SKM-1 treated with dmso at 0.1 percent for 144 hours (cell line): ENCODE data around the gene KCNK3.
"Not testable (repeated sequence)": the region's sequence is repeated elsewhere in the genome, so short reads cannot be mapped to it uniquely, and the experiment has no call there.

ENCODE experiments used
- DNase-seq: peaks from one replicate; lab custom pipeline; 2025; ENCODE audit not compliant: unreplicated experiment; lab: John Stamatoyannopoulos, UW

KCNK3 gene

DNA sequence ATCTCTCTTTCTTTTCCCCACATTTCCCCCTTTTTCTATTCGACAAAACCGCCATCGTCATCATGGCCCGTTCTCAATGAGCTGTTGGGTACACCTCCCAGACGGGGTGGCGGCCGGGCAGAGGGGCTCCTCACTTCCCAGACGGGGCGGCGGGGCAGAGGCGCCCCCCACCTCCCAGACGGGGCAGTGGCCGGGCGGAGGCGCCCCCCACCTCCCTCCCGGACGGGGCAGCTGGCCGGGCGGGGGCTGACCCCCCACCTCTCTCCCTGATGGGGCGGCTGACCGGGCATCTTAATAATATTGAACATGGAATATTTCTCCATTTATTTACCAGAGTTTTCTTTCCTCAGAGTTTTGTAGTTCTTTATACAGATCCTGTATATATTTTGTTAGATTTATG, 27.2 kb upstream of the KCNK3 start:
- not testable (repeated sequence) for DNase-seq

DNA sequence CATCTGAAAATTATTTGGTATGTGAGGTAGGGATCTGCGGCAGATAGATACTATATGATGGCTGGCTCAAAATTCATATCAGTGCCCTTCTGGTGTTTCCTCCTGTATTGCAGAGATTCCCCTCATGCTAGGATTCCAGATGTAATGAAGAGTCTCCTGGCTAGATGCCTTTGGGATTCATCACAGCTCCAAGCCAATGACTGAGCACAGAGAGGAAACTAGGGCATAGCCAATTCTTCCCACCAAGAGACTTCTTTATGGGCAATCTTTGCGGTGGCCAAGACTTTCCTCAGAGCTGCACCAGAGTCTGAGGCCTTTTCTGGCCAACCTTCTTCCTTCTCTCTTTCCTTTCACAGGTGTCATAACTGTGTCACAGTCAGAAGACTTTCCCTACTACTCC, 25.9 kb upstream of the KCNK3 start:
- DNase-seq, result no peak

DNA sequence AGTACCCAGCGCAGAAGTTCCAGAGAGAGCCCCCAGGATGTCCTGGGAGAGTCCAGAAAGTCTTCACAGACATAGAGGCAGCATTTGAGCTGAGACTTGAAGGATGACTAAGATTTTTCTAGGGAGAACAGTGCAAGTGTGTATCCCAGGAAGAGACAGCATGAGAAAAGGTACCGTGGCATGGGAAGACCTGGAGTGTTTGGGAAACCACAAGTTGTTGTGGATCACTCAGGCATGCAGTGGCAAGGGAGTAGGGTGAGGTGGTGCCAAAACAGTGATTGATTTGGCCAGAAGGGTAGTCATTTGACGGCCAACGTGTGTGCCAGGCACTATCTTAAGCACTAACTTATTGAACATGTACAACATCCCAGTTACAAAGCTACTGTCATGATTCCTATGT, 24.5 kb upstream of the KCNK3 start:
- no peak for DNase-seq

DNA sequence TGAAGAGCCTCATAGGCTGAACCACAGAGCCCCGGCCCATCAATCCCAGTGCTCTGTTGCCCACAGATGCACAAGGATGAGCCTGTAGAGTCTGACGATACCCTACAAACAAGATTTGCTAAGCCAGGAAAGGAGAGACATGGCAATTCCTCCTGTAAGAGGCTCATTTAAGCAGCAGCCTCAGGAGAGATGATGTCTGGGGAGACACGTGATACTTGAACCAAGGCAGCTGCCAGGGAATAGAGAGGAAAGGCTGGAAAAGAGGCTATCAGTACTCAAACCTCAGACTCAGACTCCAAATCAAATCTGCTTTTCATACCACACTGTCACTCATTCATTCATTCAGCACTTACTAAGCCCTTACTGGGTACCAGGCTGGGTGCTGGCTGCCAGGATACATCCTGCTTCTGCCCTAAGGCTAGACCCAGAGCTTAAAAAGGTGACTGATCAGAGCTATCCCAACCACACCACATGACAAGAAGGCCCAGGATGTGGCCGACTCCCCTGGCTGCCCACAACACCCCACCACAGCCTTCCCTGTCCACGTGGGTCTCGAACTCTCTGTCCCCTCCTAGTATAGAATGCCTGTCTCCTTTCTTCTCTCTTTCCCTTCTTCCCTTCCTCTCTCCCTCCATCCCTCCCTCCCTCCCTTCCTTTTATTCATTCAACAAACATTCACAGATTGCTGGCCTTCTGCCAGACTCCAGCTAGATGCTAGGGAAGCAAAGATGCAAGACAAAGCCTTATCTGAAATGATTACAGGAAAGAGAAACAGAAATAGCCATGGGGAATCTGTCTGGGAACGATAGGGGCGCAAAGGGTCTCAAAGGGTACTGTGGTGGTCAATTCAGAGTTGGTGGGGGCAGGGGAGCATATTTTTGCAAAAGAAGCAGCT, 23.4 kb upstream of the KCNK3 start:
- DNase-seq, result no peak

DNA sequence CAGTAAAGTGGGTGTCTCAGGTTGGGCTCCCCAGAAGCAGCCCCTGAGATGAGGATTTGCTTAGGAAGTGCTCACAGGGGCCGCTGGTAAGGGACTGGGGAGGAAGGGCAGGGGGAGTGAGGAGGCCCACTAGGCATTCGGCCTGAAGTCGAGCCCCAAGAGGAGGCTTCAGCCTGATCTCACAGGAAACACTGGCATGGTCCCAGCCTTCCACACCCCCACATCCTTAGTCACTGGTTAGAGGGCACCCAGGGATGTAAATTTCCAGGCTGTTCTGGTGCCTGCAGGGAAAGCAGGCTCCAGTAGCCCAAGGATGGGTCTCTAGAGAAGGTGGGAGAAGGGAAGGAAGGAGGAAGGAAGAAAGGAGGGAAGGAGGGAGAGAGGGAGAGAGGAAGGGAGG, 22.4 kb upstream of the KCNK3 start:
- no peak for DNase-seq

DNA sequence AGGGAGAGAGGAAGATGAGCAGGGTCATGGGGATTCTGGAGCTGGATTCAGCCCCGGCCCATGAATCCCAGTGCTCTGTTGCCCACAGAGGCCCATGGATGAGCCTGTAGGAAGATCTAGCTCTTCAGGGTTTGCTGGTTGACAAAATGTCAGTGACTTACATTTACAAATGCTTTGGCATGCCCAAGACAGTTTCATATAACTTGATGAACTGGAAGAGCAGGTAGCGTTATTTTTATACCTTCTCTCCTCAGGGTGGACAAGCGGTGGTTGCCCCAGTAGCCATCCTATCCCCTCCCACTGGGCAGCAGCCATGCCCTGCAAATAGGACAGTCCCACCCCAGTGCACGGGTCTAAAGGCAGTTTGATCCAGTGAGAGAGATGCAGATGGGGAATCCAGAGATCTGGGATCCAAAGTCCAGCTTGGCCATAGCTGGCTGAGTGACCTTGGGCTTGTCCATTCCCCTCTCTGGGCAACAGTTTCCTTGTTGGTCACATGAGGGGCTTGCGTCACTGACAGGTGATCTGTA, 21.5 kb upstream of the KCNK3 start:
- DNase-seq, result no peak

DNA sequence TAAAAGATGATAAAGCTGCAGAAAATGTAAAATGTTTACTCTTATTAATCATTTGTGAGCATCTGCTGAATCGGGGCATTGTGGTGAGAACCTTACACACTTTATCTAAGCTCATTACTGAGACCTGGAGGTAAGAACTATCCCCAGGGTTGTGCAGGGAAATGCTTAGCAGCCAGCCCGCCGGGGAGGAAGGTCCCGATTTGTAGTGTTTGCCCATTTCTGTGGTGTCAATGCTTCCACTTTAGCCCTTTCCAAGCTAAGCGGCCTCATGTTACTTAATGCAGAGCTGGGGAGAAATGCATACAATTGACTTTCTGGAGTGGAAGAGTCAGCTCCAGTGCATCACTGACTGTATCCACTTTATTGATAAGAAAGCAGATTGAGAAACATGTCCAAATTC, 20.8 kb upstream of the KCNK3 start:
- DNase-seq, result no peak

DNA sequence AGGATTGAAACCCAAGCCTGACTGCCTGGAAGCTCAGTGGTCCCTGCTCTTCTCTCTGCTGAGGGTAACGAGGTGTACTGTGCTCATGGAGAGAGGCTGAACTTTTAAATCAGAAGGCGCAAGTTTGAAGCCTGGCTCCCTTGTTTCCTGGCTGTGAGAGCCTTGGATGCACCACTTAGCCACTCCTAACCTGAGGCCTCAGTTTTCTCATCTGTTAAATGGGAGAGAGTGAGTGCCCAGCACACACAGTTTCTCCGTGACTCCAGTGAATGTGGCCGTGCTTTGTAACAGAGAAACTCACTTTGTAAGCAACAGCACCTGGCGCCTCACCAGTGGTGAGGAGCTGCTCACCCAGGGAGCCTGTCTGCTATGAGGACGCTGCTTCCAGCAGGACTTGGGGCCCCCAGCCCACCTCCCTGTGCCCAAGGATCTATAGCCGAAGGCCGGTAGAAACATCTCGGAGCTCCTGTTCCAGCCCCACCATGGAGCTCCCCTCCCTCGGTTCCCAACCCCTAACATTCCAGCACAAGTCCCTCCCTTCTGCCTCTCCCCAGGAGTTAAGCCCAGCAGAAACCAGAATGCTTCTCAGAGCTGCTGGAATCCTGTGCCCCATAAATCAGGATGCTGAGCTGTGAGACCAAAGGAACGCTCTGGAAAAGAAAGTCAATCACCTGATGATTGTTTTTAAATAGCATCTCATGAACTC, 20.3 kb upstream of the KCNK3 start:
- no peak for DNase-seq

DNA sequence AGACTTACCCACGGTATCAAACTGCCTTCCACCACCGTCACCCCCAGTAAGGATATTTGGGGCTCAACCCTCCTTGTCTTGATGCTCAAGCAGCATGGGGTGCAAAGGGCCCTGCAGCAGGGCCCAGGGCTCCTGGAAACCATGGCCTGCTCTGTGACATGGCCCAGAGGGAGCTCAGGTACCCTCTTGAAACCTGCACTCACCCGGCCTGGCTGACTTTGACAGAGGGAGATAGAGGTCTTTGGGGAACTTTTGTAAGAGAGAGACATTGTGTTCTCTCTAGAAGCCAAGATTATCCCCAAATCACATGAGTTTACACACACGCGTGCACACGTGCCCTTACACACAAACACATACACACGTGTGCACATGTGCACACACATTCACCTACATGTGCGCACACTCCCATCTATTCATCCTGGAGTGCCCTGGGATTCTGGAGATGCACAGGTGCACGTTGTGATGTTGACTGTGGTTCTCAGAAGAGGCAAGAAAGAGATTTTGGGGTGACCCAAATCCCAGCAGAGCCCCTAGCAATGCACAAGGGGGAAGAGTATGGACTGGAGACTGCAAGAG, 19.6 kb upstream of the KCNK3 start:
- no peak for DNase-seq

DNA sequence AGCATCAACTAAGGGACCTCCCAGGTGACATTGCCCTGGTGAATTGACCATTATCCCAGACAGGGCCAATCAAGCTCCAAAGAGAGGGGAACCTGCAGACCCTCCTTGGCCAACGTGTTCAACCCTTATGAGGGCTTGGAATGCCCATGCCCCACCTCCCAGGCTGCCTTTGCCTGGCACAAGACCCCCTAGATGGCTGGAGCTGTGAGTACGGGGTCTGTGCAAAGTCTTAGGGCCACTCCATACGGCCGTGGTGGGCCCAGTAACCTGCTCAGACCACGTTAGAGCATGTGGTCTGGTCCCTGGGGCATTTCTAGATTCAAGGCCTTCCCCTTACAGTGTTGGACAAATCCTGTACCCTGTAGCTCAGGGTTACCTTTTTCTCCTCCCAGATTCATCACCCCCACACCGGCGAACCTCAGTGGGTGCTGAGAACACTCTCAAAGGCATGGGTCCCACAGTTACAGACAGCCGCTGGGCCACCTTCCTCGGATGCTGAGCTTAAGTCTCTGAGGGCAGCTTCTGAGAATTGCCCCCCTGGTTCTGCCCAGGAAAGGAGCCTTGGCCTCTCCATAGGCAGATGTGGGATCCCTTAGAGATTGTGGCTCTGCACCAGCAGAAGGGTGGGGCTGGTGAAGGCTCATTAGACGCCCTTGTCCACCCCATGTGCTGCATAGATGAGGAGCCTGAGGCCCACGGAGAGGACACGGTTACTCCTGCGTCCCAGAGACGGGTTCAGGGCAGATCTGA, 18.3 kb upstream of the KCNK3 start:
- no peak for DNase-seq

DNA sequence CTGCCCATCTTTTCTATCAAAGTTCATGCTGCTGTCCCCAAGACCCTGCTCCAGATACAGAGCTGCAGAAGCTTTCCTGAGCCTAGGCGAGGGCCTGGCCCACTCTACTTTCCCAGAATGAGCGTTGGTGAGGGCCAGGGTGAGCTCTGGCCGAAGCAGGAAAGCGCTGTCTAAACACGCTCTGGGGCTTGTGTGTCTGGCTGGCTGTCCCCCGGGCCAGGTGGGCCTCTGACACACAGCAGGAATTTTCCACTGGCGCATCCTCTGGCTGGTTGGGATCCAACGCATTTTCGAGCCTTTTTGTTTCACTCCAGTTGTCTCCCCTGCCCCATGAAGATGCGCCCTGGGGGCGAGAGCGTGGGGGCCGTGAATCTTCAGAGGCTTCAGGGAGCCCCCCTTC, 17.8 kb upstream of the KCNK3 start:
- no peak for DNase-seq

DNA sequence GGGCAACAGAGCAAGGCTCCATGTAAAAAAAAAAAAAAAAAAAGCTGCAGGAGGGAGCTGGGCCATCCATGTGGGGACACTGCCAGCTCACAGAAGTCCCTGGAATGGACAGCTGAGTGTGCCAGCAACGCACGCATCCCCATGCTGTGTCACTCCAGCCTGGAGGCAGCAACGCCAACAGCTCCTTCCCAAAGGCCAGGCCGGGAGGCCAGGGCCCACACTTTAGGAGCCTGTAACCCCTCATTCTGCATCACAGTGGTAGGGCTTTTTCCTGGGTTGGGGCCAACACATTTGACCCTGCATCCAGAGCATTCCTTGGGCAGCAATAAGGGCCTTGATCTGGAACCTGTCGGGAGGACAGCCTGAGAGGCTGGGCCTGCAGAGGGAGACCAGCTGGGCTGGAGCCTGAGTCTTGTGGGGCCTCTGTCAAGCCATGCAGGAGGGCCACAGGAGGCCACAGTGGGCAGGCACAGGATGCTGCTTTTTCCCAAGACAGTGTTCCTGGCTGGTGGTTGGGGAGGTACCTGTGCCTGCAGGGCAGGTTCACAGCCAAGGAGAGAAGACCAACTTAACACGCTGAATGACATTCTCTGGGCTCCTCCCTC, 16.8 kb upstream of the KCNK3 start:
- DNase-seq, result no peak

DNA sequence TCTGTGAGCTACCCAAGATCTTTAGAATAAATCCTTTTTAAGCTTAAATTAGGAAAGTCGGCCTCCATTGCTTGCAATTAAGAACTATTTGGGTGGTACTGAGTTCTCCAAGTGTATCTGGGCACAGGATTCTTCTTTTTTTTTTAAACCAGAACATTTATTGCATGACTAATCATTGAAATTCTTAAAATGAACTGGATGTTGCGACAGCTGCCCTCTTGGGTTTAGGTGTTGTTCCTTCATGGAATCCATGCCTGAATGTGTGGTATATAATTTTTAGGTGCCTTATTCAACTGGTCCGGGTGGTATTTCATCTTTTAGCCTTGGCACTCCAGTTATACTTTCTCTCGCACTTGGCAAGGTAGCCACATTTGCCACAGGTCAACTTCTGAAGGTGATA, 14.5 kb upstream of the KCNK3 start:
- DNase-seq, result no peak

DNA sequence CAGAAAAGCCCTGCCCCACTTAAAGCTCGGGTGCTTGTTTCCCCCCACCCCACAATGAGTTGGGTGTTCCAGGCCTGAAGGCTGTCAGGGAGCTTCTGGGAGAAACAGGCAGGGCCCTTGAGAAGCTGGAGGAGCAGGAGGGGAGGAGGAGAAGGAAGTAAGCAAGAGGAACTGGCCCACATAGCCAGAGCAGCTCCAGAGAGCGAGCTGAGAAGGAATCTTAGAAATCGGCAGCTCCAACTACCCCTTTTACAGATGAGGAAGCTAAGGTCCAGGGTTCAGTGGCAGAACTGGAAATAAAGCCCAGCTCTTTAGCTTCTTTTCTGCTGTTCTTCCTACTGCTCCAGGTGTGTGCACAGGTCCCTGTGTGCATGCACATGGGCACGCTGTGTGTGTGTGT, 12.7 kb upstream of the KCNK3 start:
- peak; percentile 5 for DNase-seq

DNA sequence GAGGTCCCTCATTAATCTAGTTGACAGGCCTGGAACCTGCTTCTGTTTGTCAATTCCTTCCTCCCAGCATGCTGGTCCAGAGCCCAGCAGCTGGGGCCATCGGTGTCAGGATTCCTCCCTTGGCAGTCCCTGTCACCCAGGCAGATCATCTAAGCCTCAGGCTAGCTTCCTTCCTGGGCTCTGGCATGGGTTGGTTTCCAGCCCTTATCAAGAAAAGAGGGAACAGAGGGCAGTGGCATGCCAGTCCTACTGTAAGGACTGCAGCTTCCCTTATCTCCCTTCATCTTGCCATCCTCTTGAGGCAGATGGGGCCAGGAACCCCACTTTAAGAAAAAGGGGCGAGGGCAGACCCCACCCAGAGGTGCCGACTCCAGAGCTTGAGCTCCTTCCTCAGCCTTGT, 10.9 kb upstream of the KCNK3 start:
- DNase-seq, result no peak

DNA sequence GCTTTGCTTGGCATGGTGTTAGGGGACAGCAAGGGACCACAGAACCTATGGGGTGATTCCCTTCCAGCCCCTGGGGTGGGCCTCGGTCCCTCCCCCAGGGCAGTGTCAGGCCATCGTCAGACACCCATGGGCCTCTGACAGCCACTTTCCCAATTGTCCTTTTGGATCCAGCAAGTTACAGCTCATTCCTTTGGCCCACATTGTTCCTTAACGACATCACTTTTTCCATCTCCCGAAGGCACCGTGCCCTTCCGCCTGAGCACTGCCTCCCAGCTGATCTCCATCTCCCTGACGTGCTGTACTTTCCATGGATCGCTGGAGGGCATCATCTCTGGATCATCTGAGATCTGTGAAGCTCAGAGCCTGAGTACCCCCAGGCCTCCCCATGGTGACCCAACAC, 10.4 kb upstream of the KCNK3 start:
- DNase-seq, result no peak

DNA sequence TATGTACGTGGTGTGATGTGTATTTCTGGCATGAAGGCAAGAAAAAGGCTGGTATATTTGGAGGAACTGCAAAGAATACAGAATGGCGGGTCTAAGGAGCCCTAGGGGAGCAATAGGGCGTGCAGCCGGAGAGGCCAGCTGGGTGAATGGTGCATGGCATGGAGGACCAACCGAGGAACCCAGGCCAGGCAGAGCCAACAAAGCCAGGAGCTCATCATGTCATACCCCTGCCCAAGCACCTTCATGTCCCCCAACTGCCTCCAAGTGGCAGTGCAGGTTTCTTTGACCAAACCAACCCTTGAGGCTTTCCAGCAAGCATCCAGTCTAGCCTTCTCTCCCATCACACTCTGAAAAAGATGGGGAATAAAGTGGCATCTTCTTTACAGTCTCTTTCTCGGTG, 8.9 kb upstream of the KCNK3 start:
- no peak for DNase-seq

DNA sequence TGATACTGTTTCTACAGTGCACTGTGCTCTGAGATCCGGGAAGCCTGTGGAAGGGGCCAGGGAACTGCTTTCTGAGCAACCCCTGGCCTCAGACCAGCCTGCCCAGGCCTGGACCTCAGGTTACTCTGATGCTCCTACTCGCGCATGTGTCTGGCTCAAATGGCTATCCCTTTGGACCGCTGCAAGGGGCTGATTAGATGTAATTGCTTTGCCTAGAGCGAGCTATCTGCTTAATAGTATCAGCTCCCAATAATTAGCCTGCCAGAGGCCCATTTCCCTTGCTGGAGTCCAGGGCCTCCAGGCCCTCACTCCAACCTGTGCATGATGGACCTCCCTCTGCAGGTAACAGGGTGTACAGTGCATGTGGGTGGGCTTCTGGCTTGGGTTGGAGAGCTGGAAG, 7.2 kb upstream of the KCNK3 start:
- no peak for DNase-seq

DNA sequence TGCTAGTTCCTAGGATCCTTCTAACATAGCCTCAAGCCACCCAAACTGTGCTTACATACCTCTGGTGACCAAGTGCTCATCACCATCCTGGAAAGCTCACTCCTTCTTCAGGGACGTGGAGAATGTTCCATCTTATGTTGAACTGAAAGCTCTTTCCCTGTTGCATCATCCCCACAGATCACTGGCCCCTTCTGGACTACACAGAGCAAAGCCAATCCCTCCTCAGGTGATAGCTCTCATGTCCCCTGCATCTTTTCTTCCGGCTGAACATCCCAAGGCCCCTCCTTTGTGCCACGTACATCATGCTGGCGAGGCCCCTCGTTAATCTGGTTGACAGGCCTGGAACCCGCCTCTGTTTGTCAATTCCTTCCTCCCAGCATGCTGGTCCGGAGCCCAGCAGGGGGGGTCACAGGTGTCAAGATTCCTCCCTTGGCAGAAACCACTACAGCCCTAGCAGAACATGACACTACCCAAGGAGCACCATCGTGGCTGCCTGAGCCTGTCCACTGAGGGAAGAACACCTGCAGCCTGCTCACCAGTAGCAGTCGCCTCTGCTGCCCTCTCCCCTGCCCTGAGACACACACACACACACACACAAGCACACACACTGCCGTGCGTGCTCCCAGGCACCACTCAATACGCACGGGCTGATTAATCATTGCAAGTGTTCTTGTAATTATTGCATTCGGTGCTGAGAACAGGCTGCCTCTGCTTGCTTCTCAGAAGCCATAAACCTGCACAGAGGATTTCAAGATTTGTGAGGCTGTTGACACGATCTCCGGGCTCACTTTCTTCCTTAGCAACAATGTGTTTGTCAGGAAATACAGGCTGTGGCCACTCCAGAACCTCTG, 6.3 kb upstream of the KCNK3 start:
- DNase-seq, result no peak

DNA sequence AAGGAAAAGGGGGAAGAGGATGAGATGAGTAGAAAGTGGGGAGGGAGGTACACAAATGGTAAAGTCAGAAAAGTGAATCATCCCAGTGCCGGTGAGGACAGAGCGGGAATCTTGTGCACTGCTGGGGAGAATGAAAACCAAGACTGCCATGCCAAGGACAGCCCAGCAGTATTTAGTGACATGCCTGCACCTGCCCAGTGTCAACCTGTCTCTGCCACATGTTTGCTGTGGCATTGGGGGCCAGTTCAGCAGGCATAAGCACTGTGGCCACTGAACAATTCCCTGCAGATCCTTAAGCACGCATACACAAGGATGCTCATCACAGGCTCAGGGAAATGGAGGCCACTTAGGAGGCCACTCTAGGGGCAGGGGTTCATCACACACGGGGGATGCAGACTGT, 5.2 kb upstream of the KCNK3 start:
- DNase-seq, result no peak
